ENCODE data around the gene COX8A. TPM values are rescaled to one million over a fixed set of nuclear protein-coding genes. Genes with fewer than 3 reads are reported as not detected.
A peak's percentile ranks its signal among the peaks of the same experiment; 100 is the strongest.

Gene COX8A
- total and polyA plus RNA-seq, 9 of the 15 experiments (the other 6 are each of a cell fraction or from before 2014, with no cell fraction given): 274 to 1,206 (median 526) TPM

DNA sequence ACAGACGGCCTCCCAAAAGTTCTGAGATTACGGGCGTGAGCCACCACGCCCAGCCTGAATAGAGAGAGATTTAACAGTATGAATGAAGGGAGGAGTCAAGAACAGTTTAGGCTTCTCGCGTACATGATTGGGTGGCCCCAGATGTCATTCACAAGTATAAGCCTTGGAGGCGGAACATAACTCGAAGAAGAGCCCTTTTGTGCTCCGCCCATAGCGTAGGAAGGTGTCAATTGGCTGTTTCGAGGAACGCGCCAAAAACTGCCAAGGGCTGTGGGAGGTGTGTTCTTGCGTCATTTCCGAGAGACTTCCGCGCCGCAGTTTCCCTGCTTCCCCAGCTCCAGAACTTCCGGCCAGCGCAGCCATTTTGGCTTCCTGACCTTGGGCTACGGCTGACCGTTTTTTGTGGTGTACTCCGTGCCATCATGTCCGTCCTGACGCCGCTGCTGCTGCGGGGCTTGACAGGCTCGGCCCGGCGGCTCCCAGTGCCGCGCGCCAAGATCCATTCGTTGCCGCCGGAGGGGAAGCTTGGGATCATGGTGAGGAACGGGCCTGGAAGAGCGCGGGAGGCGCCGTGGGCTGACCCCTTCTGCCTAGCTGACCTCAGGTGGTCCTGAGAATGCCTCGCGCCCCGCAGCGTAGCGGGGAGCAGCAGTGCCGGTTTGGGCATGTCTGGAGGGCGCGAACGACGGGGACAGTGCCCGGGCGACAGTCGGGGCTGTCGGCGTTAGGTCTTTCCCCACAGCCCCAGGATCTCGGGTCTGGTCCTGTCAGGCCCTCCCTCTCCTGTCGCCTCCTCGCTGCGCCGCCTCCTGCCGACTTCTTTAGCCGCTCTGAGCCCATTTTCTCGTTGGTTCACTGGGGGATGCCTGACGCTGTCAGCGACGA, at the start of gene COX8A (continued):
- TF ChIP-seq ATF7 (IDR thresholded peaks at IDR 0.05) (peak; percentile 96), CHD1 (IDR thresholded peaks at IDR 0.05; ENCODE audit: low read length) (peak; percentile 56), ATF4 (CRISPR knock-in tag; IDR thresholded peaks at IDR 0.05) (peak; percentile 78), PRMT5 (CRISPR knock-in tag; IDR thresholded peaks at IDR 0.05) (peak; percentile 84), ZNF740 (CRISPR knock-in tag; IDR thresholded peaks at IDR 0.05) (peak; percentile 63), ZNF740 (tag; IDR thresholded peaks at IDR 0.05) (no peak), HNRNPLL (IDR thresholded peaks at IDR 0.05; ENCODE audit: low read depth, low read length, poor library complexity, severe bottlenecking) (peak; percentile 91), RHOXF2B (CRISPR knock-in tag; conservative IDR thresholded peaks at IDR 0.05) (no peak), ZNF431 (CRISPR knock-in tag; IDR thresholded peaks at IDR 0.05) (peak; percentile 63; the same call in 1 of the 2 replicates), ZSCAN32 (CRISPR knock-in tag; IDR thresholded peaks at IDR 0.05) (0 out of 2 replicates have a peak, but pooled peaks have one; percentile 51), ZNF408 (CRISPR knock-in tag; IDR thresholded peaks at IDR 0.05; ENCODE audit: low read depth) (no peak), ARID1B (IDR thresholded peaks at IDR 0.05) (0 out of 2 replicates have a peak, but pooled peaks have one; percentile 3), NCOA1 (IDR thresholded peaks at IDR 0.05; ENCODE audit: low read depth) (peak; percentile 76; the same call in 1 of the 2 replicates), CAMTA2 (CRISPR knock-in tag; conservative IDR thresholded peaks at IDR 0.05) (no peak), ZNF395 (CRISPR knock-in tag; IDR thresholded peaks at IDR 0.05) (peak; percentile 69; the same call in 1 of the 2 replicates), CTBP1 (IDR thresholded peaks at IDR 0.05; ENCODE audit: borderline replicate concordance) (peak; percentile 63; the same call in 1 of the 2 replicates), TAF15 (IDR thresholded peaks at IDR 0.05; ENCODE audit: low read depth, low read length) (no peak), GABPB2 (CRISPR knock-in tag; conservative IDR thresholded peaks at IDR 0.05) (no peak), MBD2 (IDR thresholded peaks at IDR 0.05; ENCODE audit: borderline replicate concordance, low read depth) (peak; percentile 74), ZBTB12 (CRISPR knock-in tag; IDR thresholded peaks at IDR 0.05) (peak; percentile 88), COPS2 (conservative IDR thresholded peaks at IDR 0.05) (no peak), CBX8 (IDR thresholded peaks at IDR 0.05; ENCODE audit: borderline replicate concordance, extremely low read depth, low read depth, low read length, poor library complexity, severe bottlenecking) (no peak)
- TF ChIP-seq, protein P1, sequence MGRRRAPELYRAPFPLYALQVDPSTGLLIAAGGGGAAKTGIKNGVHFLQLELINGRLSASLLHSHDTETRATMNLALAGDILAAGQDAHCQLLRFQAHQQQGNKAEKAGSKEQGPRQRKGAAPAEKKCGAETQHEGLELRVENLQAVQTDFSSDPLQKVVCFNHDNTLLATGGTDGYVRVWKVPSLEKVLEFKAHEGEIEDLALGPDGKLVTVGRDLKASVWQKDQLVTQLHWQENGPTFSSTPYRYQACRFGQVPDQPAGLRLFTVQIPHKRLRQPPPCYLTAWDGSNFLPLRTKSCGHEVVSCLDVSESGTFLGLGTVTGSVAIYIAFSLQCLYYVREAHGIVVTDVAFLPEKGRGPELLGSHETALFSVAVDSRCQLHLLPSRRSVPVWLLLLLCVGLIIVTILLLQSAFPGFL (CRISPR knock-in tag; IDR thresholded peaks at IDR 0.05): no peak

All from K562 (cell line).